ENCODE measurements around the gene SMG6. TPM values are rescaled to one million over a fixed set of nuclear protein-coding genes. Genes with fewer than 3 reads are reported as not detected.

Gene SMG6
- total and polyA plus RNA-seq, 2 of the 4 experiments (the other 2 are of a cell fraction), result 16.3 to 30.3 TPM

DNA sequence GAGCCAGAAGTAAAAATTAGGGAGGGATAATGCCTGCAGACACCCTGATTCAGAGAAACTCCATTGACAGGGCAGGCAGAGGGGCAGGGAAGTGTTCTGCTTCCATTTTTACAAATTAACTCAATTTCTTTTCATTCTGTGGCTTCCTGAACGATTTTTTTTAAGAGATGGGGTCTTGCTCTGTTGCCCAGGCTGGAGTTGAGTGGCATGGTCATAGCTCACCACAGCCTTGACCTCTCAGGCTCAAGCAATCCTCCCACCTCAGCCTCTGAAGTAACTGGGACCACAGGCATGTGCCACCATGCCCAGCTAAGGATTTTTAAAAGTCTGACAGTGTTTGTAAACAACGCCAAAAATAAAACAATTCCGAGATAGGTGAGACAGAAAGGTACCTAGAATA, 99.8 kb downstream of the SMG6 start:
- DNase-seq, result no peak
- H3K4me1 ChIP-seq (ENCODE audit: control insufficient read depth, insufficient read depth, low read length), result peaks cover 8% of the 10 kb centered on the region
- no peaks in the 10 kb centered on the region for H3K9me3 ChIP-seq (ENCODE audit: control insufficient read depth, insufficient read depth, low read length)
- ChIA-PET POLR2A (ENCODE audit: unreplicated experiment) (no interaction called here), CTCF (interaction anchor here (0.6 kb wide), 1 partner anchor 11 kb away, joined by 4 read pairs; no protein-coding TSS in a partner anchor)
- no peak overlapping the region for H4K8ac ChIP-seq (ENCODE audit: low read depth in 2 of 2, low read length in 2 of 2)
- H2BK15ac ChIP-seq (ENCODE audit: low read depth, low read length), result no peak overlapping the region
- H3K9me1 ChIP-seq (ENCODE audit: insufficient read depth, low read length), result peaks cover 10% of the 10 kb centered on the region; the same call in 1 of the 2 replicates
- no peak overlapping the region for H2AK5ac ChIP-seq (ENCODE audit: low read depth, low read length)
- H2AFZ ChIP-seq (replicated peaks; ENCODE audit: low read length, poor library complexity), result no peak overlapping the region
- BruUV-seq (replicated peaks), result no TSS peak
- peaks cover 11% of the 10 kb centered on the region for H3K36me3 ChIP-seq (ENCODE audit: control insufficient read depth, insufficient read depth, low read length)
- no peak overlapping the region for H3K18ac ChIP-seq (ENCODE audit: low read depth, low read length)
- no peaks in the 10 kb centered on the region for H3K27me3 ChIP-seq (ENCODE audit: control insufficient read depth, insufficient read depth, low read length)
- H2BK5ac ChIP-seq (ENCODE audit: low read depth, low read length, poor library complexity, severe bottlenecking), result no peak overlapping the region
- no peak overlapping the region for H3K4me2 ChIP-seq (ENCODE audit: low read depth, low read length)
- TF ChIP-seq MAFK (IDR thresholded peaks at IDR 0.05; ENCODE audit: low read depth, low read length) (no peak), MAZ (IDR thresholded peaks at IDR 0.05; ENCODE audit: borderline replicate concordance, low read depth, low read length) (no peak), CHD1 (IDR thresholded peaks at IDR 0.05; ENCODE audit: low read depth, low read length) (no peak), POLR2A (IDR thresholded peaks at IDR 0.05; ENCODE audit: low read depth, low read length) (no peak), MXI1 (IDR thresholded peaks at IDR 0.05; ENCODE audit: borderline replicate concordance, low read depth, low read length) (no peak), RAD21 (IDR thresholded peaks at IDR 0.05; ENCODE audit: low read length) (no peak), NFE2L2 (IDR thresholded peaks at IDR 0.05; ENCODE audit: low read depth, low read length) (no peak), BHLHE40 (IDR thresholded peaks at IDR 0.05; ENCODE audit: low read depth, low read length) (no peak), ELK1 (IDR thresholded peaks at IDR 0.05; ENCODE audit: borderline replicate concordance, low read depth, low read length) (no peak), FOS (IDR thresholded peaks at IDR 0.05; ENCODE audit: low read depth, low read length) (no peak), SMC3 (IDR thresholded peaks at IDR 0.05; ENCODE audit: low read depth, low read length) (no peak), CTCF (conservative IDR thresholded peaks at IDR 0.05; ENCODE audit: low read depth, low read length) (no peak), USF2 (IDR thresholded peaks at IDR 0.05; ENCODE audit: low read depth, low read length) (no peak), RFX5 (IDR thresholded peaks at IDR 0.05; ENCODE audit: low read depth, low read length) (no peak), CEBPB (IDR thresholded peaks at IDR 0.05; ENCODE audit: low read depth, low read length) (no peak), RCOR1 (IDR thresholded peaks at IDR 0.05; ENCODE audit: insufficient replicate concordance, low read length) (no peak)
- H4K5ac ChIP-seq (ENCODE audit: low read depth, low read length), result no peak overlapping the region
- no peak overlapping the region for H3K23ac ChIP-seq (ENCODE audit: low read depth, low read length)
- in situ Hi-C loops (cut with MboI; ENCODE audit: low sequenced_read_pairs) (no loop called here), dilution Hi-C loops (cut with HindIII; ENCODE audit: low sequenced_read_pairs, unreplicated experiment) (no loop called here), intact Hi-C loops (cut with micrococcal nuclease) (no loop called here)
- H3K79me1 ChIP-seq (ENCODE audit: low read depth in 1 of 2, low read length in 2 of 2), result peaks cover 33 to 65% of the 10 kb centered on the region in 2 experiments
- 92% methylated on average over 2 of the region's 3 CpGs; no CpG with 5 or more reads in 1 of the 2 experiments for WGBS, 2 experiments (ENCODE audit: extremely low coverage in 2 of 2, insufficient read length in 1 of 2)
- H4K20me1 ChIP-seq (ENCODE audit: insufficient read depth, low read length), result no peaks in the 10 kb centered on the region
- no peak for ATAC-seq (ENCODE audit: low read depth)
- H3K4ac ChIP-seq (ENCODE audit: low read depth, low read length), result no peak overlapping the region
- no peak overlapping the region for H3K56ac ChIP-seq (ENCODE audit: extremely low read depth, insufficient read depth, low read length)
- no peak overlapping the region for H2AK9ac ChIP-seq (replicated peaks; ENCODE audit: low read depth, low read length, poor library complexity)
- no peak overlapping the region for H4K91ac ChIP-seq (ENCODE audit: insufficient read depth, low read depth, low read length)
- no peak overlapping the region for H2BK20ac ChIP-seq (ENCODE audit: low read depth, low read length)
- H2BK120ac ChIP-seq (ENCODE audit: low read depth, low read length), result no peak overlapping the region
- no peak overlapping the region for H3K14ac ChIP-seq (replicated peaks; ENCODE audit: low read depth, low read length)
- no peak overlapping the region for H3K9ac ChIP-seq (ENCODE audit: low read depth, low read length)
- no peak overlapping the region for H3K27ac ChIP-seq (ENCODE audit: insufficient read depth, low read length)
- H3K4me3 ChIP-seq (ENCODE audit: insufficient read depth, low read depth, low read length), result no peak overlapping the region
